Parathyroid adenoma (tissue), 2 donors: Measurements from ENCODE around the gene C10orf67.

Experiments used
- H2AFZ ChIP-seq: fragments of 300-600 bp; sonication (generic); one replicate; pipeline ENCODE4 v1.7.0; 2017; ENCODE audit warnings: antibody characterized with exemption, mild to moderate bottlenecking
- H3K27ac ChIP-seq: fragments of 300-600 bp; sonication (generic); one replicate; pipeline ENCODE4 v1.7.0; 2017
- H3K27me3 ChIP-seq: fragments of 300-600 bp; sonication (generic); one replicate; pipeline ENCODE4 v1.7.0; 2017; ENCODE audit warnings: low read length; ENCODE audit not compliant: control insufficient read depth, insufficient read depth
- H3K36me3 ChIP-seq: fragments of 300-600 bp; sonication (generic); one replicate; pipeline ENCODE4 v1.7.0; 2017; ENCODE audit warnings: low read length; ENCODE audit not compliant: control insufficient read depth, insufficient read depth
- H3K4me1 ChIP-seq: fragments of 300-600 bp; sonication (generic); one replicate; pipeline ENCODE4 v1.7.0; 2017; ENCODE audit warnings: control low read depth
- H3K4me2 ChIP-seq: fragments of 300-600 bp; sonication (generic); one replicate; pipeline ENCODE4 v1.7.0; 2017; ENCODE audit warnings: low read length
- H3K4me3 ChIP-seq: fragments of 300-600 bp; sonication (generic); one replicate; pipeline ENCODE4 v1.7.0; 2017; ENCODE audit warnings: low read depth, low read length
- H3K79me2 ChIP-seq: fragments of 300-600 bp; sonication (generic); one replicate; pipeline ENCODE4 v1.7.0; 2017; ENCODE audit warnings: control low read depth
- H3K9ac ChIP-seq: fragments of 300-600 bp; sonication (generic); one replicate; pipeline ENCODE4 v1.7.0; 2017; ENCODE audit warnings: mild to moderate bottlenecking
- H3K9me3 ChIP-seq: fragments of 300-600 bp; sonication (generic); one replicate; pipeline ENCODE4 v1.7.0; 2017; ENCODE audit warnings: low read length; ENCODE audit not compliant: control insufficient read depth
- CTCF ChIP-seq: fragments of 300-600 bp; sonication (generic); IDR thresholded peaks from one replicate; pipeline ENCODE4 v1.7.0; 2017; ENCODE audit warnings: antibody characterized with exemption, mild to moderate bottlenecking
- donor health status: primary hyperparathyroidism.

The C10orf67 gene

GRCh38 chr10:23197416-23197861 is 147.2 kb downstream of the C10orf67 start:
- no peak for TF ChIP-seq CTCF
- H3K79me2 ChIP-seq = no peaks in the 10 kb centered on the region
- H2AFZ ChIP-seq = no peak overlapping the region
- H3K4me1 ChIP-seq = no peaks in the 10 kb centered on the region
- no peaks in the 10 kb centered on the region for H3K9me3 ChIP-seq
- no peak overlapping the region for H3K9ac ChIP-seq
- peaks cover 13% of the 10 kb centered on the region for H3K27me3 ChIP-seq
- H3K36me3 ChIP-seq = no peaks in the 10 kb centered on the region
- H3K4me2 ChIP-seq = no peak overlapping the region
- H3K27ac ChIP-seq = no peak overlapping the region
- H3K4me3 ChIP-seq = no peak overlapping the region

DNA sequence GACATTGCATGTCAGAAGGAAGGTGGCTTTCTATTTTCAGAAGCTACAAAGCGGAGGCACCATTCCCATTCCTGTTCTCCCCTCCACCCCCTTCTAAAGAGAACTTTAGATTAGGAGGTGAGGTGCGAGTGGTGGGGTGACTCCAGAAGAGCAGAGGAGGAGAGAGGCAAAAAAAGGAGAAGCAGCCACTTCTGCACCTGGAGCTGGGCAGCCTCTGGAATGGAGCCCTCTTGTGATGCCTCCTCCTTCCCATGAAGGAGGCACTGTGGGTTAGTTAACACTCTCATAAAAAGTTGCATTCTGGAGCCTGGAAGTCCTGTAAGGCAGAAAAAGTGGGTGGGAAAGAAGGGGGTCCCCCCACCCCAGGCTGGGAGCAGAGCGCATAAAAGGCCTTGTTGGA is 147.7 kb downstream of the C10orf67 start:
- H3K9ac ChIP-seq = no peak overlapping the region
- no peak overlapping the region for H3K4me2 ChIP-seq
- no peaks in the 10 kb centered on the region for H3K36me3 ChIP-seq
- H3K27me3 ChIP-seq = peaks cover 15% of the 10 kb centered on the region
- no peak overlapping the region for H2AFZ ChIP-seq
- no peaks in the 10 kb centered on the region for H3K79me2 ChIP-seq
- no peaks in the 10 kb centered on the region for H3K9me3 ChIP-seq
- no peaks in the 10 kb centered on the region for H3K4me1 ChIP-seq
- no peak overlapping the region for H3K27ac ChIP-seq
- TF ChIP-seq CTCF = no peak
- H3K4me3 ChIP-seq = no peak overlapping the region

- Histone ChIP-seq H3K4me2 (no peak overlapping the region), H3K4me3 (no peak overlapping the region), H3K79me2 (no peaks in the 10 kb centered on the region), H3K27ac (no peak overlapping the region), H3K27me3 (peaks cover 15% of the 10 kb centered on the region), H2AFZ (no peak overlapping the region), H3K4me1 (no peaks in the 10 kb centered on the region), H3K9ac (no peak overlapping the region), H3K36me3 (no peaks in the 10 kb centered on the region), H3K9me3 (no peaks in the 10 kb centered on the region)
- no peak for TF ChIP-seq CTCF
Observed at GRCh38 chr10:23195846-23196600, 148.6 kb downstream of the C10orf67 start.

- Histone ChIP-seq H3K9me3 (no peaks in the 10 kb centered on the region), H3K79me2 (no peaks in the 10 kb centered on the region), H3K27me3 (peaks cover 15% of the 10 kb centered on the region), H3K36me3 (no peaks in the 10 kb centered on the region), H3K27ac (no peak overlapping the region), H3K4me1 (no peaks in the 10 kb centered on the region), H3K4me3 (no peak overlapping the region), H3K9ac (no peak overlapping the region), H2AFZ (no peak overlapping the region), H3K4me2 (no peak overlapping the region)
- TF ChIP-seq CTCF = no peak
Observed at GRCh38 chr10:23194966-23195845, 149.4 kb downstream of the C10orf67 start.
